ENCODE measurements around the gene NFRKB.

- TF ChIP-seq CTCF (conservative IDR thresholded peaks at IDR 0.05; ENCODE audit: low read depth, low read length) (no peak), EZH2 (IDR thresholded peaks at IDR 0.05; ENCODE audit: low read length, unreplicated experiment) (no peak), EZH2phosphoT487 (IDR thresholded peaks at IDR 0.05; ENCODE audit: borderline replicate concordance, low read length) (no peak)
Measured at GRCh38 chr11:129917231-129917630, 21.9 kb upstream of the NFRKB start.

Data from PC-3 (cell line).